ENCODE results near the gene ROBO1. TPM values are rescaled to one million over a fixed set of nuclear protein-coding genes. Genes with fewer than 3 reads are reported as not detected.

Gene ROBO1
- polyA plus RNA-seq, 3 donors: 115 to 133 (median 127) TPM

- no peak for DNase-seq (ENCODE audit: low read depth in 3 of 3, low spot score in 2 of 3)
Measured at GRCh38 chr3:78621061-78621716, 1146.6 kb downstream of the ROBO1 start.

- no peak for DNase-seq (ENCODE audit: low read depth in 3 of 3, low spot score in 2 of 3)
Measured at GRCh38 chr3:78614486-78614885, 1153.3 kb downstream of the ROBO1 start.

GRCh38 chr3:78613421-78613879, 1154.3 kb downstream of the ROBO1 start:
- no peak for DNase-seq (ENCODE audit: low read depth in 3 of 3, low spot score in 2 of 3)

GRCh38 chr3:78611278-78611677, 1156.5 kb downstream of the ROBO1 start:
- DNase-seq (ENCODE audit: low read depth in 3 of 3, low spot score in 2 of 3): no peak

- no peak for DNase-seq (ENCODE audit: low read depth in 3 of 3, low spot score in 2 of 3)
Measured at GRCh38 chr3:78610462-78611125, 1157.2 kb downstream of the ROBO1 start.

GRCh38 chr3:78606756-78607155, 1161.0 kb downstream of the ROBO1 start:
- DNase-seq (ENCODE audit: low read depth in 3 of 3, low spot score in 2 of 3): no peak

GRCh38 chr3:78605178-78605577, 1162.6 kb downstream of the ROBO1 start:
- no peak for DNase-seq (ENCODE audit: low read depth in 3 of 3, low spot score in 2 of 3)

- DNase-seq (ENCODE audit: low read depth in 3 of 3, low spot score in 2 of 3): no peak
Measured at GRCh38 chr3:78604341-78604740, 1163.5 kb downstream of the ROBO1 start.

- no peak for DNase-seq (ENCODE audit: low read depth in 3 of 3, low spot score in 2 of 3)
Measured at GRCh38 chr3:78601249-78601648, 1166.5 kb downstream of the ROBO1 start.

- no peak for DNase-seq (ENCODE audit: low read depth in 3 of 3, low spot score in 2 of 3)
Measured at GRCh38 chr3:78589778-78590177, 1178.0 kb downstream of the ROBO1 start.

GRCh38 chr3:78588906-78589621, 1178.7 kb downstream of the ROBO1 start:
- DNase-seq (ENCODE audit: low read depth in 3 of 3, low spot score in 2 of 3): peak in 1 of 3 donors; percentile 15

- DNase-seq (ENCODE audit: low read depth in 3 of 3, low spot score in 2 of 3): no peak
Measured at GRCh38 chr3:78580681-78581080, 1187.1 kb downstream of the ROBO1 start.

- no peak for DNase-seq (ENCODE audit: low read depth in 3 of 3, low spot score in 2 of 3)
Measured at GRCh38 chr3:78571486-78571885, 1196.3 kb downstream of the ROBO1 start.

- DNase-seq (ENCODE audit: low read depth in 3 of 3, low spot score in 2 of 3): no peak
Measured at GRCh38 chr3:78570496-78570895, 1197.3 kb downstream of the ROBO1 start.

- no peak for DNase-seq (ENCODE audit: low read depth in 3 of 3, low spot score in 2 of 3)
Measured at GRCh38 chr3:78569804-78570203, 1198.0 kb downstream of the ROBO1 start.

- DNase-seq (ENCODE audit: low read depth in 3 of 3, low spot score in 2 of 3): no peak
Measured at GRCh38 chr3:78565712-78566111, 1202.1 kb downstream of the ROBO1 start.

- no peak for DNase-seq (ENCODE audit: low read depth in 3 of 3, low spot score in 2 of 3)
Measured at GRCh38 chr3:78562328-78562727, 1205.5 kb downstream of the ROBO1 start.
